Heart left ventricle (tissue), 13 donors: ENCODE results near the gene STOML3.

ENCODE experiments used
- CTCF ChIP-seq, 12 donors: fragments of 200-600 bp; sonication (generic) in 4 of 12; IDR thresholded peaks; one replicate each; pipeline versions ENCODE4 v1.5.0 to v1.8.0; 2018 to 2022; ENCODE audit warnings: antibody characterized with exemption in 12 of 12, mild to moderate bottlenecking in 5 of 12
- POLR2A ChIP-seq, 2 donors: fragments of 450-650 bp; IDR thresholded peaks; one replicate each; pipeline ENCODE4 v1.6.1; 2017; ENCODE audit warnings: antibody characterized with exemption in 2 of 2, mild to moderate bottlenecking in 2 of 2, moderate library complexity in 2 of 2
- donor health status: ischemic (EF 13 %, LVEDD 7.1; RV severe dilation, severe dysfunction).
- donor health status: DM: no; HTN: yes; CAD: no.
- donor health status: DM: no; HTN: no; CAD: no.
- donor health status: ischemic (EF 25% LVEDD 6.9; RV normal size, moderate dysfunction).
- donor health status: ischemic (EF 25% LVEDD 5.7; RV mildly dilated, moderate dysfunction).
- donor health status: ischemic (EF 35%, LVEDD 5.7; RV mildly dilated, moderate dysfunction).
- donor health status: nonischemic (EF 11% LVEDD 7.7; RV severe dilation, severe dysfunction).
- donor health status: DM: yes; HTN: yes; CAD: no.
- donor health status: PGD.
- donor health status: ischemic (EF 29% LVEDD 5.4; RV normal size, mild dysfunction).
- donor health status: nonischemic (EF 23%, LVEDD 6.1; RV moderate dilation, normal function).

- no peak for TF ChIP-seq CTCF (IDR thresholded peaks at IDR 0.05)
- TF ChIP-seq POLR2A (IDR thresholded peaks at IDR 0.05): no peak
These were observed 2.8 kb upstream of the STOML3 start for GRCh38 chr13:38993381-38993780.
